Measurements from ENCODE around the gene ADAMTSL2. TPM values are rescaled to one million over a fixed set of nuclear protein-coding genes. Genes with fewer than 3 reads are reported as not detected.

Gene ADAMTSL2
- total RNA-seq, 4 donors from 2014 or later, result 2.8 to 6.6 (median 3.2) TPM

DNA sequence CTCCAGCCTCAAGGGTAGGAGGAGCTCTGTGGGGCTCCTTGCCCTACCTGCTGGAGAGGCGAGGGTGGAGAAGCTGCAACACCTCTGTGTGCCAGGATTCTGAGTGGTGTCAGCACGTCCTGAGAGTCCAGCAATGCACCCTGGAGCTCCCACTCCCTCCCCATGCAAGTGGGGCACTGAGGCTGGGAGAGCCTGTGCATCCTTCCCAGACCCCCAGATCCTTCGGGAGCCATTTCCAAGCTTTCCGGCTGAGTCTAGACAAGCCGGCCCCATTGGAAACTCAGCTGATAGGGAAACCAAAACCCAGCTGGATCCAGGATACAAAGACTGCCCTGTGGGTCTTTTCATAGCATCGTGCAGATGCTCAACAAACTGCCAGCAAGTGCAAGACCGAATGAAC is 72.9 kb downstream of the ADAMTSL2 start:
- DNase-seq (ENCODE audit: extremely low spot score), result no peak
- Histone ChIP-seq H3K27me3 (peaks cover 2 to 99% (median 31%) of the 10 kb centered on the region in 4 donors), H3K9me3 (no peaks in the 10 kb centered on the region), H3K36me3 (no peaks in the 10 kb centered on the region), H3K4me3 (no peak overlapping the region), H3K4me1 (peaks cover 0 to 12% (median 4%) of the 10 kb centered on the region in 4 donors), H3K27ac (replicated peaks in 1 of 4) (no peak overlapping the region)
- TF ChIP-seq, protein P1, sequence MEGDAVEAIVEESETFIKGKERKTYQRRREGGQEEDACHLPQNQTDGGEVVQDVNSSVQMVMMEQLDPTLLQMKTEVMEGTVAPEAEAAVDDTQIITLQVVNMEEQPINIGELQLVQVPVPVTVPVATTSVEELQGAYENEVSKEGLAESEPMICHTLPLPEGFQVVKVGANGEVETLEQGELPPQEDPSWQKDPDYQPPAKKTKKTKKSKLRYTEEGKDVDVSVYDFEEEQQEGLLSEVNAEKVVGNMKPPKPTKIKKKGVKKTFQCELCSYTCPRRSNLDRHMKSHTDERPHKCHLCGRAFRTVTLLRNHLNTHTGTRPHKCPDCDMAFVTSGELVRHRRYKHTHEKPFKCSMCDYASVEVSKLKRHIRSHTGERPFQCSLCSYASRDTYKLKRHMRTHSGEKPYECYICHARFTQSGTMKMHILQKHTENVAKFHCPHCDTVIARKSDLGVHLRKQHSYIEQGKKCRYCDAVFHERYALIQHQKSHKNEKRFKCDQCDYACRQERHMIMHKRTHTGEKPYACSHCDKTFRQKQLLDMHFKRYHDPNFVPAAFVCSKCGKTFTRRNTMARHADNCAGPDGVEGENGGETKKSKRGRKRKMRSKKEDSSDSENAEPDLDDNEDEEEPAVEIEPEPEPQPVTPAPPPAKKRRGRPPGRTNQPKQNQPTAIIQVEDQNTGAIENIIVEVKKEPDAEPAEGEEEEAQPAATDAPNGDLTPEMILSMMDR (IDR thresholded peaks at IDR 0.05), result no peak
- TF ChIP-seq POLR2A (IDR thresholded peaks at IDR 0.05; ENCODE audit: low read depth) (no peak), EP300 (IDR thresholded peaks at IDR 0.05) (no peak), POLR2AphosphoS5 (IDR thresholded peaks at IDR 0.05) (no peak)
- 52% methylated on average over 5 of the region's 7 CpGs for WGBS
- intact Hi-C loops (cut with DNase I), result no loop called here

DNA sequence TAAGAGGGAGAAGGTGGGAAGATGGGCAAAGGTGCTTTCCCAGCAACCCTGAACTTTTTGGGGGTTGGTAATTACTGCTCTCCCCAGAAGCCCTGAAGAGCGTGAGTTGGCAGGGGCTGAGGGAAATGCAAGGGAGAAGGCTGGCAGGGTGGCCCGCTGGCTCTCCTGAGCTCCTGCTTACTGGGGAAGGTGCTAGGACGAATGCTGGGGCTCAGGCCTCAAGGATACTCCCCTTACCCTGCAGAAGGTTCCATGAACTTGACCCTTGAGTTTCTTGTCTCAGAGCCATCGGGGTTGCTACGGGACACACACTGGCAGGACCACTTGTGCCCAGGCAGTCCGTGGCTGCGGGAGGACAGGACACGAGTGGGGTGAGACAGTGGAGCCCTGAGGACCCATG is 73.5 kb downstream of the ADAMTSL2 start:
- H3K4me1 ChIP-seq, result peaks cover 0 to 12% (median 4%) of the 10 kb centered on the region in 4 donors

DNA sequence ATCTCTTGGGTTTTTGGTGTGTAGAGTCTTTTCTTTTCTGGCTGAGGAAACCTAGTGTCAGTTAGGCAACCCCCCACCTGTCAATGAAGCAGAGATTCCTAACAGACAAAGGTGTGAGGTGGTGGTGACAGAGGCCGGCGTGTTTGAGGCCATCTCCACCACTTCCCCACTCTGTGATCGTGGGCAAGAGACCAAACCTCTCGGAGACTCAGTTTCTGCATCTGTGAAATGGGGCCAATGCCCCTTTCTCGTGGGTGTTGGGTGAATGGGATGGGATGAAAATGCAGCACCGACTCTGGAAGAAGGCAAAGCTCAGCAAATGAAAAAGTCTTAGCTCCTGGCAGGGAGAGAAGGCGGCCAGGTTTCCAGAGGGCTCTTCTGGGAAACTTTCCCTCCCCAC is 73.9 kb downstream of the ADAMTSL2 start:
- Histone ChIP-seq H3K27me3 (peaks cover 2 to 100% (median 31%) of the 10 kb centered on the region in 4 donors), H3K9me3 (no peaks in the 10 kb centered on the region), H3K4me1 (peaks cover 0 to 12% (median 4%) of the 10 kb centered on the region in 4 donors), H3K27ac (replicated peaks in 1 of 4) (no peak overlapping the region), H3K4me3 (no peak overlapping the region), H3K36me3 (no peaks in the 10 kb centered on the region)
- no peak for TF ChIP-seq EP300 (IDR thresholded peaks at IDR 0.05)
- TF ChIP-seq, protein P1 (IDR thresholded peaks at IDR 0.05), result no peak
- no peak for TF ChIP-seq POLR2A (IDR thresholded peaks at IDR 0.05; ENCODE audit: low read depth)
- no peak for TF ChIP-seq POLR2AphosphoS5 (IDR thresholded peaks at IDR 0.05)
- WGBS, result 75% methylated on average over 7 of the region's 7 CpGs
- intact Hi-C loops (cut with DNase I), result no loop called here
- no peak for DNase-seq (ENCODE audit: extremely low spot score)

More for the DNA sequence above, 73.5 kb downstream of the ADAMTSL2 start:
- Histone ChIP-seq H3K36me3 (no peaks in the 10 kb centered on the region), H3K27ac (replicated peaks in 1 of 4) (no peak overlapping the region), H3K4me3 (no peak overlapping the region), H3K9me3 (no peaks in the 10 kb centered on the region), H3K27me3 (peaks cover 2 to 100% (median 31%) of the 10 kb centered on the region in 4 donors)
- whole genome bisulfite sequencing, result 86% methylated on average over 5 of the region's 8 CpGs
- intact Hi-C loops (cut with DNase I), result no loop called here
- TF ChIP-seq EP300 (IDR thresholded peaks at IDR 0.05), result no peak
- no peak for TF ChIP-seq POLR2AphosphoS5 (IDR thresholded peaks at IDR 0.05)
- TF ChIP-seq POLR2A (IDR thresholded peaks at IDR 0.05; ENCODE audit: low read depth), result no peak
- TF ChIP-seq, protein P1 (IDR thresholded peaks at IDR 0.05), result no peak
- no peak for DNase-seq (ENCODE audit: extremely low spot score)

DNA sequence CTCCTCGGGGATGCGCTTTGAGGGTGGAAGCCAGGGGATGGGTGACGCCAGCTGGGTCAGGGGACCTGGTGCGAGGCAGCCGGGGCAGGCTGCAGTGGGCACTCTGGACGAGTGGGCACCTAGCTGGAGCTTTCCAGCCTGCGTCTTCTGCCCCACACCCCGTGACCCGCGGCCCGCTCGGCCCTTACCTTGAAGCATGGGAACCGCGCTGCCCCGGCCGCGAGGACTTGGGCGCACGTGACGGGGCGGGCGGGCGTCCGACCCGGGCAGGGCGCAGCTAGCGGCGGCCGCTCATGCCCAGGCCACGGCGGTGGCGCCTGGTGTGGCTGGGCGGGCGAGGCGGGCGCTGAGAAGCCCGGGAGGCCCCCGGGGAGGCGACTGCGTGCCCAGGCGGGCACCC is 74.4 kb downstream of the ADAMTSL2 start:
- no CpG with 5 or more reads among the region's 41 CpGs for whole genome bisulfite sequencing
- Histone ChIP-seq H3K27me3 (peaks cover 2 to 100% (median 31%) of the 10 kb centered on the region in 4 donors), H3K36me3 (no peaks in the 10 kb centered on the region), H3K4me3 (peak overlapping the region in 2 of 4 donors; percentile 20 to 34), H3K27ac (replicated peaks in 1 of 4) (no peak overlapping the region), H3K9me3 (no peaks in the 10 kb centered on the region), H3K4me1 (peaks cover 0 to 12% (median 4%) of the 10 kb centered on the region in 4 donors)
- no peak for DNase-seq (ENCODE audit: extremely low spot score)
- no peak for TF ChIP-seq POLR2AphosphoS5 (IDR thresholded peaks at IDR 0.05)
- TF ChIP-seq, protein P1 (IDR thresholded peaks at IDR 0.05), result no peak
- no peak for TF ChIP-seq POLR2A (IDR thresholded peaks at IDR 0.05; ENCODE audit: low read depth)
- TF ChIP-seq EP300 (IDR thresholded peaks at IDR 0.05), result no peak
- intact Hi-C loops (cut with DNase I), result no loop called here
